GM19397 (cell line): ENCODE results near the gene SLC2A9.
A peak's percentile ranks its signal among the peaks of the same experiment; 100 is the strongest.
"Not testable (repeated sequence)": the region's sequence is repeated elsewhere in the genome, so short reads cannot be mapped to it uniquely, and the experiment has no call there.

Experiments
- ATAC-seq: cut with Tn5 transposase; IDR thresholded peaks from one replicate; pipeline ENCODE4 v1.9.1; 2021; ENCODE audit warnings: mild to moderate bottlenecking, moderate library complexity; ENCODE audit not compliant: unreplicated experiment

Gene SLC2A9

GRCh38 chr4:9847968-9848748, 173.1 kb downstream of the SLC2A9 start:
- ATAC-seq, result no peak

GRCh38 chr4:9845791-9846493, 175.4 kb downstream of the SLC2A9 start:
- no peak for ATAC-seq

- no peak for ATAC-seq
Observed at GRCh38 chr4:9841072-9841471, 180.2 kb downstream of the SLC2A9 start.

- no peak for ATAC-seq
Observed at GRCh38 chr4:9835430-9835829, 185.9 kb downstream of the SLC2A9 start.

- ATAC-seq, result no peak
Observed at GRCh38 chr4:9833421-9833820, 187.9 kb downstream of the SLC2A9 start.

- no peak for ATAC-seq
Observed at GRCh38 chr4:9832640-9833039, 188.7 kb downstream of the SLC2A9 start.

GRCh38 chr4:9826551-9826950, 194.7 kb downstream of the SLC2A9 start:
- ATAC-seq, result no peak

- no peak for ATAC-seq
Observed at GRCh38 chr4:9825049-9825448, 196.2 kb downstream of the SLC2A9 start.

GRCh38 chr4:9820343-9820742, 201.0 kb downstream of the SLC2A9 start:
- ATAC-seq, result no peak

- ATAC-seq, result no peak
Observed at GRCh38 chr4:9816285-9816684, 205.0 kb downstream of the SLC2A9 start.

- peak; percentile 66 for ATAC-seq
Observed at GRCh38 chr4:9812501-9813340, 208.6 kb downstream of the SLC2A9 start.

- no peak for ATAC-seq
Observed at GRCh38 chr4:9811806-9812205, 209.5 kb downstream of the SLC2A9 start.

- no peak for ATAC-seq
Observed at GRCh38 chr4:9808077-9808476, 213.2 kb downstream of the SLC2A9 start.

GRCh38 chr4:9804918-9805317, 216.4 kb downstream of the SLC2A9 start:
- ATAC-seq, result no peak

- no peak for ATAC-seq
Observed at GRCh38 chr4:9800848-9801247, 220.4 kb downstream of the SLC2A9 start.

- not testable (repeated sequence) for ATAC-seq
Observed at GRCh38 chr4:9796641-9797040, 224.7 kb downstream of the SLC2A9 start.

GRCh38 chr4:9792381-9792780, 228.9 kb downstream of the SLC2A9 start:
- no peak for ATAC-seq

GRCh38 chr4:9785891-9786290, 235.4 kb downstream of the SLC2A9 start:
- ATAC-seq, result not testable (repeated sequence)

GRCh38 chr4:9782136-9782436, 239.2 kb downstream of the SLC2A9 start:
- ATAC-seq, result no peak

GRCh38 chr4:9781343-9782135, 239.8 kb downstream of the SLC2A9 start, which contains the start of gene DRD5:
DRD5 (plus strand) TSS chr4:9781634; CDS start chr4:9782030, 396 bp downstream.
- ATAC-seq, result no peak
